Right atrium auricular region (tissue), 2 donors: ENCODE results near the gene NFASC. TPM values are rescaled to one million over a fixed set of nuclear protein-coding genes. Genes with fewer than 3 reads are reported as not detected.

Source experiments
- DNase-seq: peaks from one replicate; pipeline ENCODE4 v3.0.0-alpha.2; 2019; ENCODE audit warnings: low spot score
- H3K27ac ChIP-seq, 2 donors: fragments of 200-600 bp; sonication (generic); 1 replicate in 1 of 2; 2 replicates in 1 of 2; pipeline ENCODE4 v1.5.1; 2016 to 2019
- H3K27me3 ChIP-seq, 2 donors: fragments of 200-600 bp; sonication (generic); one replicate each; pipeline versions ENCODE4 v1.5.1 to v1.6.0; 2017 to 2019
- H3K36me3 ChIP-seq: fragments of 200-600 bp; sonication (generic); one replicate; pipeline ENCODE4 v1.5.1; 2016
- H3K4me1 ChIP-seq, 2 donors: fragments of 200-600 bp; sonication (generic); one replicate each; pipeline versions ENCODE4 v1.5.1 to v1.6.0; 2017 to 2019
- H3K4me3 ChIP-seq, 2 donors: fragments of 200-600 bp; sonication (generic); 1 replicate in 1 of 2; 2 replicates in 1 of 2; pipeline ENCODE4 v1.5.1; 2017 to 2019; ENCODE audit warnings: mild to moderate bottlenecking in 1 of 2, moderate library complexity in 1 of 2
- H3K9me3 ChIP-seq, 2 donors: fragments of 200-600 bp; sonication (generic); one replicate each; pipeline ENCODE4 v1.5.1; 2019
- total RNA-seq, 2 donors: library from RNA; depleted of rRNA; stranded (reverse); fragments of >200 nt; gene quantifications; one replicate each; pipeline ENCODE4 v1.1.0, GENCODE V29; 2016
- TF ChIP-seq, protein P1 (sequence below), 2 donors: fragments of 200-600 bp; sonication (generic); IDR thresholded peaks; one replicate each; pipeline ENCODE4 v1.5.1; 2019; ENCODE audit warnings: antibody characterized with exemption in 2 of 2

NFASC gene
- total RNA-seq, 2 donors from 2014 or later, result 38.5 to 45.9 TPM

- Histone ChIP-seq H3K4me1 (peaks cover 0 to 59% of the 10 kb centered on the region in 2 donors), H3K27ac (no peak overlapping the region), H3K36me3 (no peaks in the 10 kb centered on the region), H3K27me3 (no peaks in the 10 kb centered on the region), H3K4me3 (no peak overlapping the region), H3K9me3 (no peaks in the 10 kb centered on the region)
- no peak for DNase-seq
- TF ChIP-seq, protein P1, sequence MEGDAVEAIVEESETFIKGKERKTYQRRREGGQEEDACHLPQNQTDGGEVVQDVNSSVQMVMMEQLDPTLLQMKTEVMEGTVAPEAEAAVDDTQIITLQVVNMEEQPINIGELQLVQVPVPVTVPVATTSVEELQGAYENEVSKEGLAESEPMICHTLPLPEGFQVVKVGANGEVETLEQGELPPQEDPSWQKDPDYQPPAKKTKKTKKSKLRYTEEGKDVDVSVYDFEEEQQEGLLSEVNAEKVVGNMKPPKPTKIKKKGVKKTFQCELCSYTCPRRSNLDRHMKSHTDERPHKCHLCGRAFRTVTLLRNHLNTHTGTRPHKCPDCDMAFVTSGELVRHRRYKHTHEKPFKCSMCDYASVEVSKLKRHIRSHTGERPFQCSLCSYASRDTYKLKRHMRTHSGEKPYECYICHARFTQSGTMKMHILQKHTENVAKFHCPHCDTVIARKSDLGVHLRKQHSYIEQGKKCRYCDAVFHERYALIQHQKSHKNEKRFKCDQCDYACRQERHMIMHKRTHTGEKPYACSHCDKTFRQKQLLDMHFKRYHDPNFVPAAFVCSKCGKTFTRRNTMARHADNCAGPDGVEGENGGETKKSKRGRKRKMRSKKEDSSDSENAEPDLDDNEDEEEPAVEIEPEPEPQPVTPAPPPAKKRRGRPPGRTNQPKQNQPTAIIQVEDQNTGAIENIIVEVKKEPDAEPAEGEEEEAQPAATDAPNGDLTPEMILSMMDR (IDR thresholded peaks at IDR 0.05), result no peak
Observed at GRCh38 chr1:204896787-204897469, 26.3 kb downstream of the NFASC start.

GRCh38 chr1:204900721-204901120 is 30.1 kb downstream of the NFASC start:
- DNase-seq, result no peak
- TF ChIP-seq, protein P1 (IDR thresholded peaks at IDR 0.05), result no peak
- H3K36me3 ChIP-seq, result no peaks in the 10 kb centered on the region
- H3K9me3 ChIP-seq, result no peaks in the 10 kb centered on the region
- H3K4me1 ChIP-seq, result peaks cover 0 to 50% of the 10 kb centered on the region in 2 donors
- H3K27ac ChIP-seq, result no peak overlapping the region
- H3K27me3 ChIP-seq, result no peaks in the 10 kb centered on the region
- H3K4me3 ChIP-seq, result no peak overlapping the region

DNA sequence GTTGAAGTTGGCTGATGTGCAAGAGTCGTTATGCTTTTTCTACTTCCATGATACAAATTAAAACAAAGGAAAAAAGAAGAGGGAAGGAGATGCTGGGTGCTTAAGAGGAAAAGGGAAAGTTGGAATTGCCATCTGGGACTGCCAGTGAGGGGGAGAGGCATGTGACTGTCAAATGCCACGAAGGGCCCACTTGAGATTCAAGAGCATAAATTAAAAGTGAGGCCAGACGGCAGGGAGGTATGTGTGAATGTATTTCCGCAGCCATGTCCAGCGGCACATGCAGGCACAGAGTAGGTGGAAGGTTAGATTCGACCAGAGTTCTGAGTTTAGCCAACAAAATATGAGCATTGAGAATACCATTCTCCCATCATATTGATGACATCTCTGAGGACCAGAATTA is 32.0 kb downstream of the NFASC start:
- Histone ChIP-seq H3K36me3 (no peaks in the 10 kb centered on the region), H3K9me3 (no peaks in the 10 kb centered on the region), H3K27me3 (no peaks in the 10 kb centered on the region), H3K27ac (peak overlapping the region in 1 of 2 donors; percentile 33), H3K4me1 (peaks cover 0 to 50% of the 10 kb centered on the region in 2 donors), H3K4me3 (no peak overlapping the region)
- TF ChIP-seq, protein P1 (IDR thresholded peaks at IDR 0.05), result no peak
- no peak for DNase-seq

- no peak for DNase-seq
- H3K27ac ChIP-seq, result peak overlapping the region in 1 of 2 donors; percentile 20
- no peaks in the 10 kb centered on the region for H3K36me3 ChIP-seq
- peaks cover 0 to 39% of the 10 kb centered on the region in 2 donors for H3K4me1 ChIP-seq
- no peak overlapping the region for H3K4me3 ChIP-seq
- no peaks in the 10 kb centered on the region for H3K9me3 ChIP-seq
- TF ChIP-seq, protein P1 (IDR thresholded peaks at IDR 0.05), result no peak
- H3K27me3 ChIP-seq, result no peaks in the 10 kb centered on the region
Observed at GRCh38 chr1:204904228-204904810, 33.7 kb downstream of the NFASC start.

DNA sequence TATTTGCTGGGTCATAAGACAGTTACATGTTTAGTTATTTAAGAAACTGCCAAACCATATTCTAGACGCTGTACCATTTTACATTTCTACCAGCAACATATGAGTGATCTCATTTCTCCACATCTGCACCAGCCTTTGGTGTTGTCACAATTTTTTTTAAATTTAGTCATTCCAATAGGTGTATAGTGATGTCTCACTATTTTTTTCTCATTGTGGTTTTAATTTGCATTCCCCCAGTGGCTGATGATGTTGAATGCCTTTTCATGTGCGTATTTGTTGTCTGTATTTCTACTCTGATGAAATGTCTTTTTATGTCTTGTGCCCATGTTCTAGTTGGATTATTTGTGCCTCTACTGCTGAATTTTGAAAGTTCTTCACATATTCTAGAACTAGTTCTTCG is 38.4 kb downstream of the NFASC start:
- Histone ChIP-seq H3K9me3 (no peaks in the 10 kb centered on the region), H3K4me1 (no peaks in the 10 kb centered on the region), H3K27me3 (no peaks in the 10 kb centered on the region), H3K27ac (no peak overlapping the region), H3K4me3 (no peak overlapping the region), H3K36me3 (no peaks in the 10 kb centered on the region)
- TF ChIP-seq, protein P1 (IDR thresholded peaks at IDR 0.05), result no peak
- no peak for DNase-seq
